Activated CD4-positive, alpha-beta T cell treated with anti-CD3 and anti-CD28 coated beads for 24 hours (primary cell): Measurements from ENCODE around the gene SSC4D.
"Not testable (repeated sequence)": the region's sequence is repeated elsewhere in the genome, so short reads cannot be mapped to it uniquely, and the experiment has no call there.

Experiments used
- DNase-seq, 2 donors: peaks; one replicate each; pipeline ENCODE4 v3.0.0-alpha.2; 2020; ENCODE audit warnings: low read depth in 2 of 2

SSC4D gene

DNA sequence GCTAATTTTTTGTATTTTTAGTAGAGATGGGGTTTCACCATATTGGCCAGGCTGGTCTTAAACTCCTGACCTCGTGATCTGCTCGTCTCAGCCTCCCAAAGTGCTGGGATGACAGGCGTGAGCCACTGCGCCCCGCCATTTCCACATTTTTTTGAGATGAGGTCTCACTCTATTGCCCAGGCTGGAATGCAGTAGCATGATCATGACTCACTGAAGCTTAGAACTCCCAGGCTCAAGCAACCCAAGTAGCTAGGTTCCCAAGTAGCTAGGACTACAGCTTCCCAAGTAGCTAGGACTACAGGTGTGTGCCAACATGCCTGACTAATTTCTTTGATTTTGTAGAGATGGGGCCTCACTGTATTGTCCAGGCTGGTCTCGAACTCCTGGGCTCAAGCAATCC is 11.6 kb upstream of the SSC4D start:
- not testable (repeated sequence) for DNase-seq

DNA sequence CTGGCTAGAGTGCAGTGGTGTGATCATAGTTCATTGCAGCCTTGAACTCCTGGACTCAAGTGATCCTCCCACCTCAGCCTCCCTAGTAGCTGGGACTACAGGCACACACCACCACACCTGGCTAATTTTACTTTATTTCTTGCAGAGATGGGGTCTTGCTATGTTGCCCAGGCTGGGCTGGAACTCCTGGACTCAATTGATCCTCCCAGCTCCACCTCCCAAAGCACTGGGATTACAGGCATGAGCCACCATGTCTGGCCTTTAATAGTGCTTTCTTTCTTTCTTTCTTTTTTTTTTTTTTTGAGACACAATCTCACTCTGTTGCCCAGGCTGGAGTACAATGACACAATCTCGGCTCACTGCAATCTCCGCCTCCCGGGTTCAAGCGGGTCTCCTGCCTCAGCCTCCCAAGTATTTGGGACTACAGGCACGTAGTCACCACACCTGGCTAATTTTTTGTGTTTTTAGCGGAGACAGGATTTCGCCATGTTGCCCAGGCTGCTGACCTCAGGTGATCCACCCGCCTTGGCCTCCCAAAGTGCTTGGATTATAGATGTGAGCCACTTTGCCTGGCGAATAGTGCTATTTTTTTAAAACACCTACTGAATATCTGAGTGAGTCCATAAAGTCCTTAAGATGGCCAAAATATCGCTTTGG is 8.3 kb upstream of the SSC4D start:
- not testable (repeated sequence) for DNase-seq

DNA sequence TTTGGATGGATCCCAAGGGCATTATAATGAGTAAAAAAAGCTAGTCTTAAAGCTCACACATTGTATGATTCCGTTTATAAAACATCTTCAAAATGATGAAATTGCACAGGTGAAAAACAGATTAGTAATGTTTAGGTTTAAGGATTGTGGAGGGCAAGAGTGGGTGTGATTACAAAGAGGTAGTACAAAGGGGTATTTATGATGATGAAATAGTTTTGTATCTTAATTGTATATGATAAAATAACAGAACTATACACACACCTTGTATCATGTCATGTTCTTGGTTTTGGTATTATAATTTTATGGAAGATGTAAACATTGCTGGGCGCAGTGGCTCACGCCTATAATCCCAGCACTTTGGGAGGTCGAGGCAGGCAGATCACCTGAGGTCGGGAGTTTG is 2.8 kb upstream of the SSC4D start:
- DNase-seq, result no peak

DNA sequence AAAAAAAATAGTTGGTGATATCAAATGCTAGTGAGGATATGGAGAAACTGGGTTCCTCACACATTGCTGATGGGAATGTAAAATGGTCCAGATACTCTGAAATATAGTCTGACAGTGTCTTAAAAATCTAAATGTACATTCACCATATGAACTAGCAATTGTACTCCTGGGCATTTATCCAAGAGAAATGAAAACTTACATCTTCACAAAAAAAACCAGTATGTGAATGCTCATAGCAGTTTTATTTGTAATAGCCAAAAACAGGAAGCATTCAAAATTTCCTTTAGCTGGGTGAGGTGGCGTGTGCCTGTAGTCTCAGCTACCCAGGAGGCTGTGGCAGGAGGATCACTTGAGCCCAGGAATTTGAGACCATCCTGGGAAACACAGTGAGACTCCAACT is 2.1 kb upstream of the SSC4D start:
- DNase-seq, result no peak

DNA sequence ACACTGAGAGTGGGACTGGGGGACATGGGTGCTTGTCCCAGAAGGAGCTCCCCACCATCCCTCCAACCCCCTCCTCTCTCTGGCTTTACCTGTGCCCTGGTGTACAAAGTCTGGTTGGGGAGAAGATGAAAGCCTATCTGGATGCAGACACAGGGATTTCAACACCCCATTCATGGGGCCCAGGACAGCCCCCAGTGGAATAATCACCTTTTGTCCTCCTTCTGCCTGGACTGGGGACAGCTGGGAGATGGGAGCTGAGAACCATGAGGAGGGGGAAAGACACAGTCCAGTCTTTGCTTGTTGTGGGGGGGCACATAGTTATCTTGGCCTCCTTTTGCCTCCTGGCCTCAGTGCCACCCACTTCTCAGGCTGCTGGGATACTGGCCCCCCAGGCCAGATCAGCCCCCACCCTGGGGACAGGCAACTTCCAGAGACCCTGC is 1.4 kb downstream of the SSC4D start:
- DNase-seq, result no peak

DNA sequence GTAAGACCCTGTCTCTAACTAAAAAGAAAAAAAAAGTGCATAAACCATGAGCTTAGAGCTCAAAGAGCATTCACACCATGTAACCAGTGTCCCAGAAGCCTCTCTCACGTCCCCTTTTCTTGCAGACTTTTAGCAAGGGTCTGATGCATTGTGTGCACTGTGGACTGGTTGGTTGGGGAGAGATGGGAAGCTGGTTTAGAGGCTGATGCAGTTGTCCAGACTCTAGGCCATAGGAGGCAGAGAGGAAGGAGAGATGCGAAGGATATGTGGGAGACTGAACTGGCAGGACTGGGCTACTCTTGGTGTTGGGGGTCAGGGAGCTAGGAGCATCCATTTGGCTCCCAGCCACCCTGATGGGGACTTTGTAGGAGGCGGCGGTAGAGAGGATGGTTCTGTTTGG is 1.8 kb downstream of the SSC4D start:
- DNase-seq, result no peak

DNA sequence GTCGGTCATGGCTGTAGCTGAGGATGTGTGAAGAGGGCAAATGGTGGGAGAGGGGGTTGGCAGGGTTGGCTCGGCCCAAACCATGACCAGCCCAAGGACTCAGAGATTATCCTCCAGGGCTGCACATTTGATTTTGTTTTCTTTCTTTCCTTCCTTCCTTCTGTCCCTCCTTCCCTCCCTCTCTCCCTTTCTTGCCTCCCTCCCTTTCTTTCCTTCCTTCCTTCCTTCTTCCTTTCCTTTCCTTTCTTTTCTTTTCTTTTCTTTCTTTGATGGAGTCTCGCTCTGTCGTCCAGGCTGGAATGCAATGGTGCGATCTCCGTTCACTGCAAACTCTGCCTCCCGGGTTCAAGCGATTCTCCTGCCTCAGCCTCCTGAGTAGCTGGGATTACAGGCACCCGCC is 3.8 kb downstream of the SSC4D start:
- DNase-seq, result no peak

DNA sequence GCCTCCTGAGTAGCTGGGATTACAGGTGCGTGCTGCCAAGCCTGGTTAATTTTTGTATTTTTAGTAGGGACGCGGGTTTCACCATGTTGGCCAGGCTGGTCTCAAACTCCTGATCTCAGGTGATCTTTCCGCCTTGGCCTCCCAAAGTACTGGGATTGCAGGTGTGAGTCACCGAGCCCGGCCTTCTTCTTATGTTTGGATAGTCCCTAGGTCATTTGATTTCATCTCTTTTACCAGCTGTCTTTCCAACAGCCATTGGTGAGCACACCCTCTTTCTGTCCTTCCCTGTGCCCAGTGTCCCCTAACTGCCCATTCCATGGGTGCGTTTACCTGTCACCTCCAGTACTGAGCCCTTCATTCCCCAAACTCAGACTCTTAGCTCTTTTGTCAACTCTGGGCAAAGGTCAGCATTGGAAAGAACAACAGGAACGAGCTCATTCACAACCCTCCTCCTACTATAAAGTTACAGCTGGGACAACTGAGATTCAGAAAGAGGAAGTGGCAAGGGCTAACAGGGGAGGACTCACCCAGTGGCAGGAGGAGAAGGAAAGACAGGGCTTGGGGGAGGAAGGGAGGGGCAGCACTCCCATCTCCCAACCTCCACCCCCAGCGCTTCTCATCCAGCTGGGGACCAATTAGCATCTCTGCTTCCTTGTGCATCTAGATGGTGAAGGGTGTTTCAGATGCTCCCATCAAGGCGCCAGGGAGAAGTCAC is 5.6 kb downstream of the SSC4D start:
- DNase-seq, result no peak

DNA sequence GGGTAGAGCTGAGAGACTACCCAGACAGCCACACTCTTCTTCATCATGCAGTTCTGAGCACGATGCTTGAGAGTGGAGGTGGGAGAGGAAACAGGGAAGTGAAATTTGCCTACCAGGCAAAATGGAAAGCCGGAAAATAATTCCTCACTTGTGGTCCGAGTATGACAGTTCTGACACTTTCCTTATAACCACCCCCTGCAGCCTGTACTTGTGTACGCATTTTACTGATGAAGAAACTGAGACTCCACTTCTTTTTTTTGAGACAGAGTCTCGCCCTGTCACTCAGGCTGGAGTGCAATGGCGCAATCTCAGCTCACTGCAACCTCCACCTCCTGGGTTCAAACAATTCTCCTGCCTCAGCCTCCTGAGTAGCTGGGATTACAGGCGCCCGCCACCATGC is 6.4 kb downstream of the SSC4D start:
- DNase-seq, result not testable (repeated sequence)

DNA sequence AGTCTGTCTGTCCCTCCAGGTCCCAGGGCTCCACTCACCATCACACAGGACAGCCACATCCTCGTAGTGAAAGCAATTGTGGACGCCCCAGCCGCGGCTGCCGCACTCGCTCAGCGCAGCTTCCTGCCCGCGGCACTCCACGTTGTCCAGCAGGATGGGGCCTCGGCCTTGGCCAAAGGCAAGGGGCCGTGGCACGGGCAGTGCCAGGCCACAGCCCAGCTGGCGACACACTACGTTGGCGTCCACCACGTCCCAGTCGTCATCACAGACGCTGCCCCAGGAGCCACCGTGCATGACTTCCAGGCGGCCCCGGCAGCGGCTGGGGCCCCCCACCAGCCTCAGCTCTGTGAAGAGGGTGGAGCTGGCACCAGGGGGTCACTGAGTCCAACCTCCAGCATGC is 9.2 kb downstream of the SSC4D start:
- DNase-seq, result no peak

DNA sequence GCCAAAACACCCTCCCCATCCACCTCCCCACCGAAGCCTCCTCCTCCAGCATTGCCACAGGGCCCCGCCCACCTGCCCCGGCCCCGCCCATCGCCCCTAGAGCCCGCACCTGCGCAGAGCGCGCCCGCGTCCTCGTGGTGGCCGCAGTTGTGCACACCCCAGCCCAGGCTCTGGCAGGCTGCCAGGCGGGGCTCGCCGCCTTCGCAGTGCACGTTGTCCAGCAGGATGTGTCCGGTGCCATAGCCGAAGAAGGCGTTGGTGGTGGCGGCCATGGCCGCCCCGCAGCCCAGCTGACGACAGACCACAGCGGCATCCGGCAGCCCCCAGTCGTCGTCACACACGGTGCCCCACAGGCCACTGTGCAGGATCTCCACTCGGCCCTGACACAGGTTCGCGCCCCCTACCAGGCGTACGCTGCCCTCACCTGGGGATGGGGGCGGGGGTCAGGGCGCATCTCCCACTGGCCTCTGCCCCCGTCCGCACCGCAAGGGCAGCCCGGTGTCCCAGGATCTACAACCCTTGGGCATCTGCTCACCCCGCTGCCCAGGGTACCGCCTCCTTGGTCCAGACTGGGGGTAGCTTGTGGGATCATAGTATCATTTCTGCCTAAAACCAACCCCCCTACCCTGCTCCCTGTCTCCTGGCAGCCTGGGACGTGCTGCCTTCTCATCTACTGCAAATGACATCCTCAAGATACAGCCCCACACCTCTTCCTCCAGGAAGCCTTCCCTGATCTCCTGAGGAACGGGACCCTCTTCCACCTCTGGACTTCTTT is 11.9 kb downstream of the SSC4D start:
- DNase-seq, result peak; percentile 75 to 85

DNA sequence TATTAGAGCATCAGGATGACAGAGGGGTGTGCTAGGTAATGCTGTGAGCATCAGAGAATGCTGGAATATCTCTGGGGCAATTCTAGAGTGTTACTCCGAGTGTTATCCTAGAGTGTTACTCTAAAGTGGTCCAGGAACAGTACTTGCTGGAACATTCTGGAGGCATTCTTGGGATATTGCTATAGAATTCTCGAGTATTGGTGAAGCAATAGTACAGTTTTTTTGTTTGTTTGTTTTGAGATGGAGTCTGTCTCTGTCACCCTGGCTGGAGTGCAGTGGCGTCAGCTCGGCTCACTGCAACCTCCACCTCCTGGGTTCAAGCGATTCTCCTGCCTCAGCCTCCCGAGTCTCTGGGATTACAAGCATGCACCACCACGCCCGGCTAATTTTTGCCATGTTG is 12.6 kb downstream of the SSC4D start:
- no peak for DNase-seq

DNA sequence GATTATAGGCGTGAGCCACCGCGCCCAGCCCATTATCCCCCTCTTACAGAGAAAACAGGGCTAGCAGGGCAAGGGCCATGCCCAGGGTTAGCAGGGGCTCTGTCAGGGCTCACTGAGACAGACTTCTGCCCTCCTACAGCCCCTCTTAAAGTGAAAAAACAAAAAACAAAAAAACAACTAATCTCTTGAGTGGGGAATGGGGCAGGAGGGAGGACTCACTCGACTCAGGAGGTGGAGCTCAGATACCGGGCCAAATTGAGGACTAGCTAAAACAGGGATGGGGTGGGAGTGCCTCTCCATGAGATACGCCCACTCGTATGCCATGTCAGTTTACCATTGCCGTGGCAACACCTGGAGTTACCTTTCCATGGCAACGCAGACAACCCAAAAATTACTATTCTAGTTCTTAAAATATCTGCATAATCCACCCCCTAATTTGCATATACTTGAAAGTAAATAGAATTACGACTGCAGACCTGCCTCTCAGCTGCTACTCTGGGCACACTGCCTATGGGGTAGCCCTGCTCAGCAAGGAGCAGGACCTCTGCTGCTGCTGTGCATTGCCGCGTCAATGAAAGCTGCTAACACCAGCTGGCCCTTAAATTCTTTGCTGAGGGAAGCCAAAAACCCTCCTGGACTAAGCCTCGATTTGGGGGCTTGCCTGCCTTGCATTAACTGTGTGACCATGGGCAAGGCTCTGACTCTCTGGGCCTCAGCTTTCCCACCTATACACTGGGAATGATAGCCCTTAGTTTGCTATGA is 13.4 kb downstream of the SSC4D start:
- no peak for DNase-seq

DNA sequence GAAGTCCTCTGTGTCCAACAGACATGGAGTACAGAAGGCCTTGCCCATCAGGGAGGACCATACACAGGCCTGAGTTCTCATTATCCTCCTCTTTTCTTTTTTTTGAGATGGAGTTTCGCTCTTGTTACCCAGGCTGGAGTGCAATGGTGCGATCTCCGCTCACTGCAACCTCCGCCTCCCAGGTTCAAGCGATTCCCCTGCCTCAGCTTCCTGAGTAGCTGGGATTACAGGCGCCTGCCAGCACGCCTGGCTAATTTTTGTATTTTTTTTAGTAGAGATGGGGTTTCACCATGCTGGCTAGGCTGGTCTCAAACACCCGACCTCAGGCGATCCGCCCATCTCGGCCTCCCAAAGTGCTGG is 13.9 kb downstream of the SSC4D start:
- DNase-seq, result not testable (repeated sequence)

DNA sequence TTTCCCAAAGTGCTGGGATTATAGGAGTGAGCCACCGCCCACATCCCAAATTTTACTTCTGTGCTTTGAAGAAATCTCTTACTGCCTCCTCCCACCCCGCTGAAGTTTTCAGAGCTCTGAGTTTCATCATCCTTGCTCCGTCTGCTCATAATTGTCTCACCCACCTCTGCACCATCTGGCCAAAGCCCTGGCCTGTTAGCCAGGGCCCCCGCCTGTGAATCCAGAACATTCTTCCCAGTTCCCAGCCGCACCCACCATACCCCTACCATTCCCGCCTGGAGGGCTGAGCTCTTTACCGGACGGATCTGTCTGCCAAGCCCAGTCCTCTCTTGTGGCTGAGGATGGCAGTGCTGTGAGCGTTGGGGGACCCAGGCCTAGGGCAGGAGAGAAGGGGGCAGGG is 14.5 kb downstream of the SSC4D start:
- DNase-seq, result no peak

DNA sequence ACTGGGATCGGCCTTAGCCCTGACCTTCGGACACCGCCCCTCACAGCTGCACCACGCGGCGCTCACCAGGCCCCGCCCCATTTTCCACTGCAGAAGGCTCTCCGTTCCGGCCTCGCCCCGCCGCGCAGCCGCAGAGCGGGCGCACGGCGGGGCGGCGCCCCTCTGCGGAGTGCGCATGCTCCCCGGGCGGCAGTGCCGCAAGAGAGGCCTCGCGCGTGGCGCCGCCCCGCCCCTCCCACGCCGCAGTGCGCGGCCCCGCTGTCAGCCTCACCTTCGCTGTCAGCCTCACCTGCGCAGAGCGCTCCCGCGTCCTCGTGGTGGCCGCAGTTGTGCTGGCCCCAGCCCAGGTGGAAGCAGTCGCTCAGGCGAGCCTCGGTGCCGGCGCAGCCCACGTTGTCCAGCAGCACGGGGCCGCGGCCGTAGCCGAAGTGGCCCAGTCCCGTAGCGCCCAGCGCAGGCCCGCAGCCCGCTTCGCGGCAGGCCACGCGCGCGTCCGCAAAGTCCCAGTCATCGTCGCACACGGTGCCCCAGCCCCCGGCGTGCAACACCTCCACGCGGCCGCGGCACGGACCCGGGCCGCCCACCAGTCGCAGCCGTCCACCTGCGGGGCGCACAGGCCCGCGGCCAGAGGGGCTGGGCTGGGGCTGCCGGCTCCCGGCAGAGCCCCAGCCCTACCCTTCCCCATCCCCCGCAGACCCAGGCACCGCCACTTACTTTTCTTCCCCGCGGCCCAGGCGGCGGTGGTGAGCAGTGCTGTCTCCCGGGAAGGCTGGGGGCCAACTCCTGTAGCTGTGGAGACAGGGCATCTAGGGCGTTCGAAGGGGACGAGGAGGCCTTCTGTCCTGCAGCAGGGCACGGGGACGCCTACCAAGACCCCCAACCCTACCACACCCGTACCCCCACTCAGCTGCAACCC is 16.1 kb downstream of the SSC4D start:
- peak; percentile 87 to 88 for DNase-seq

DNA sequence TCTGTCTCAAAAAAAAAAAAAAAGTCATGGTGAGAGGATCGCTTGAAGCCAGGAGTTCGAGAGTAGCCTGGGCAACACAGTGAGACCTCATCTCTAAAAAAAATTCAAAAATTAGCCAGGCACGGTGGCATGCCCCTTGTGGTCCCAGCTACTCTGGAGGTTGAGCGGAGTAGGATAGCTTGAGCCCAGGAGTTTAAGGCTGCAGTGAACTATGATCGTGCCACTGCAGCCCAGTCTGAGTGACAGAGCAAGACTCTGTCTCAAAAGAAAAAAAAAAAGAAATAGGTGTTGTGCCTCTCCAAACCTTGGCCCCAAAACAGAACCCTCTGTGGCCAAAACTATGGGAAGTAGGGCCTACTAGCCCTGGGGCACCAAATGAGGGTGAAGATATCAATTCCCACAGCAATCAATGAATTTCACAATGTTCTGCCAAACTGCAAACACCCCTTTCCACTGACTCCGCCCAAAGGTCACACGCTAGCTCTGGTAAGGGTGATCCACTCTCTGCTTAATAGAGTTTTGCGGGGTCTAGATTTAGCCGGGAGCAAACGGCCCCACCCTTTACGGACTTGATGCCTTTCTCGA is 16.9 kb downstream of the SSC4D start:
- no peak for DNase-seq

DNA sequence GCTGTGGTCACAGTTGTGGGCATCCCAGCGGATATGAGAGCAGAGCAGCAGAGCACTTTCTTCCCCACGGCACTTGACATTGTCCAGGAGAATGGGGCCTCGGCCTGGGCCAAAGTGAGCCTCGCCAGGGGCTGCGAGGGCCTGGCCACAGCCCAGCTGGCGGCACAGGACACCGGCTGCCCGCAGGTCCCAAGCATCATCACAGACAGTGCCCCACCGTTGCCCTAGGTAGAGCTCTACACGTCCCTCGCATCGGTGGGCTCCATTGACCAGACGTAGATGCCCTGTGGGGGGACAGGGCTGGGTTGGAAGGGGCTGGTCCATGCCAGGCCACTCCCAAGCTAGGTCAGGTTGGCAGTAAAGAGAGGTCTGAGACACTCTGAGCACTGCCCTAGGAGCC is 19.4 kb downstream of the SSC4D start:
- no peak for DNase-seq

DNA sequence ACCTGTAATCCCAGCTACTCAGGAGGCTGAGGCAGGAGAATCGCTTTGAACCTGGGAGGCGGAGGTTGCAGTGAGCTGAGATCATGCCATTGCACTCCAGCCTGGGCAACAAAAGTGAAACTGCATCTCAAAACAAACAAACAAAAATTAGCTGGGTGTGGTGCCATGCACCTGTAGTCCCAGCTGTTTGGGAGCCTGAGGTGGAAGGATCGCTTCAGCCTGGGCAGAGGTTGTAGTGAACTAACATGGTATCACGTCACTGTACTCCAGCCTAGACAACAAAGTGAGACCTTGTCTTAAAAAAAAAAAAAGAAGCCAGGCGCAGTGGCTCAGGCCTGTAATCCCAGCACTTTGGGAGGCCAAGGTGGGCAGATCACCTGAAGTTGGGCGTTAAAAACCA is 21.7 kb downstream of the SSC4D start:
- not testable (repeated sequence) for DNase-seq

DNA sequence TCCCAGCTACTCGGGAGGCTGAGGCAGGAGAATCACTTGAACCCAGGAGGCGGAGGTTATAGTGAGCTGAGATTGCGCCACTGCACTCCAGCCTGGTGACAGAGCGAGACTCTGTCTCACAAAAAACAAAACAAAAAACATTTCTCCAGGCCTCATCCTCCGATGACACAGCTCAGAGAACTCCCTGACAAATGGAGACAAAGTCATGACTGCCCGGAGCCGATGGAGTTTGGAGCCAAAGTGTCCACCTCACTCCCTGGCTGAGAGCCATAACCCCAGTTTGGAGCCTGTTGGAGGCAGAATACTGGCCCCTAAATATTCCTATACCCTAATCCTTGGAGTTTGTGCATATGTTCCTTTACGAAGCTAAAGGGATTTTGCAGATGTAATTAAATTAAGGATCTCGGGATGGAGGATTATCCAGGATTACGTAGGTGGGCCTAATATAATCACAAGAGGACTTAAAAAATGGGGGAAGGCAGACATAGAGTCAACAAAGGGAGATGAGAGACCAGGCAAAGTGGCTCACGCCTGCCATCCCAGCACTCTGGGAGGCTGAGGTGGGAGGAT is 22.7 kb downstream of the SSC4D start:
- DNase-seq, result no peak
